ENCODE data around the gene MRPS23.
A peak's percentile ranks its signal among the peaks of the same experiment; 100 is the strongest.

The MRPS23 gene

GRCh38 chr17:57872536-57872935 lies 22.7 kb upstream of the MRPS23 start:
- TF ChIP-seq CTCF (IDR thresholded peaks at IDR 0.05; ENCODE audit: unreplicated experiment in 3 of 3): no peak
- peaks cover 17% of the 10 kb centered on the region for H3K36me3 Mint-ChIP-seq (ENCODE audit: low read depth)
- no peak overlapping the region for H3K4me3 Mint-ChIP-seq
- peaks cover 83% of the 10 kb centered on the region for H3K4me1 Mint-ChIP-seq
- H3K27ac Mint-ChIP-seq: peak overlapping the region; percentile 37 to 98 (median 73)
- H3K9me3 Mint-ChIP-seq: no peaks in the 10 kb centered on the region
- H3K27me3 Mint-ChIP-seq (ENCODE audit: low read depth): peaks cover 6% of the 10 kb centered on the region

GRCh38 chr17:57871863-57872262 lies 22.0 kb upstream of the MRPS23 start:
- Mint-ChIP-seq H3K9me3 (no peaks in the 10 kb centered on the region), H3K4me3 (peak overlapping the region in 1 of 3 experiments; percentile 43), H3K36me3 (ENCODE audit: low read depth) (peaks cover 21% of the 10 kb centered on the region), H3K4me1 (peaks cover 82% of the 10 kb centered on the region), H3K27me3 (ENCODE audit: low read depth) (peaks cover 6% of the 10 kb centered on the region), H3K27ac (peak overlapping the region; percentile 33 to 84 (median 34))
- TF ChIP-seq CTCF (IDR thresholded peaks at IDR 0.05; ENCODE audit: unreplicated experiment in 3 of 3): no peak

- Mint-ChIP-seq H3K4me3 (no peak overlapping the region), H3K9me3 (no peaks in the 10 kb centered on the region), H3K27me3 (ENCODE audit: low read depth) (peaks cover 6% of the 10 kb centered on the region), H3K36me3 (ENCODE audit: low read depth) (peaks cover 22% of the 10 kb centered on the region), H3K27ac (peak overlapping the region in 1 of 3 experiments; percentile 33), H3K4me1 (peaks cover 75% of the 10 kb centered on the region)
- no peak for TF ChIP-seq CTCF (IDR thresholded peaks at IDR 0.05; ENCODE audit: unreplicated experiment in 3 of 3)
These were observed 21.3 kb upstream of the MRPS23 start for GRCh38 chr17:57871155-57871554.

GRCh38 chr17:57870283-57870635 lies 20.4 kb upstream of the MRPS23 start:
- Mint-ChIP-seq H3K27me3 (ENCODE audit: low read depth) (peaks cover 6% of the 10 kb centered on the region), H3K9me3 (no peaks in the 10 kb centered on the region)

GRCh38 chr17:57869617-57870282 lies 19.9 kb upstream of the MRPS23 start:
- Mint-ChIP-seq H3K36me3 (ENCODE audit: low read depth) (peaks cover 31% of the 10 kb centered on the region), H3K4me3 (no peak overlapping the region), H3K9me3 (no peaks in the 10 kb centered on the region), H3K4me1 (peaks cover 61% of the 10 kb centered on the region), H3K27me3 (ENCODE audit: low read depth) (peaks cover 6% of the 10 kb centered on the region), H3K27ac (peak overlapping the region in 2 of 3 experiments; percentile 51 to 69)
- TF ChIP-seq CTCF (IDR thresholded peaks at IDR 0.05; ENCODE audit: unreplicated experiment in 3 of 3): no peak

More at GRCh38 chr17:57870283-57870635, 20.4 kb upstream of the MRPS23 start:
- peak overlapping the region; percentile 15 to 69 (median 51) for H3K27ac Mint-ChIP-seq
- H3K4me3 Mint-ChIP-seq: no peak overlapping the region
- no peak for TF ChIP-seq CTCF (IDR thresholded peaks at IDR 0.05; ENCODE audit: unreplicated experiment in 3 of 3)
- peaks cover 26% of the 10 kb centered on the region for H3K36me3 Mint-ChIP-seq (ENCODE audit: low read depth)
- peaks cover 66% of the 10 kb centered on the region for H3K4me1 Mint-ChIP-seq
